IPS-NIHi7 (cell line): ENCODE results near the gene C19orf81.
A peak's percentile ranks its signal among the peaks of the same experiment; 100 is the strongest.

Experiments used
- DNase-seq: peaks from one replicate; pipeline ENCODE4 v3.0.0; 2012; ENCODE audit warnings: mixed read lengths; ENCODE audit errors: extremely low spot score

C19orf81 gene

GRCh38 chr19:50679177-50680125 lies 30.2 kb downstream of the C19orf81 start:
- DNase-seq = peak; percentile 94

- no peak for DNase-seq
Observed at GRCh38 chr19:50686310-50687032, 37.2 kb downstream of the C19orf81 start.

GRCh38 chr19:50688766-50689165 lies 39.5 kb downstream of the C19orf81 start:
- no peak for DNase-seq

DNA sequence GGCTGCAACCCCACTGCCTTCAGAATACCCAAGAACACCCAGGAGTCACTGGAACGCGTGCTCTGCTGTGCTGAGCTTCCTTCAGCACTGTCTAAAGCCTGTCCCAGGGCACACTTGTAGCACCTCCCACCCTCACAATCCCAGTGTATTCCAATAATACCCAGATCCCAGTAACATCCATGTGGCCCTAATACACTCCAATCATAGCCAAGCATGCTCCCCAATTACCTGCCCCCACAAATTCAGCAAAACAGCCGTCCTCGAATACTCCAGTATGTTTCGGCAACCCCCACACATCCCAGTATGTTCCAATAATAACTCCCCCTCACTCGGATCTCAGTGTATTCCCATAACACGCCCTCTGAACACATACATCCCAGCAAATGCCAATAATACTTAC lies 41.2 kb downstream of the C19orf81 start:
- no peak for DNase-seq

DNA sequence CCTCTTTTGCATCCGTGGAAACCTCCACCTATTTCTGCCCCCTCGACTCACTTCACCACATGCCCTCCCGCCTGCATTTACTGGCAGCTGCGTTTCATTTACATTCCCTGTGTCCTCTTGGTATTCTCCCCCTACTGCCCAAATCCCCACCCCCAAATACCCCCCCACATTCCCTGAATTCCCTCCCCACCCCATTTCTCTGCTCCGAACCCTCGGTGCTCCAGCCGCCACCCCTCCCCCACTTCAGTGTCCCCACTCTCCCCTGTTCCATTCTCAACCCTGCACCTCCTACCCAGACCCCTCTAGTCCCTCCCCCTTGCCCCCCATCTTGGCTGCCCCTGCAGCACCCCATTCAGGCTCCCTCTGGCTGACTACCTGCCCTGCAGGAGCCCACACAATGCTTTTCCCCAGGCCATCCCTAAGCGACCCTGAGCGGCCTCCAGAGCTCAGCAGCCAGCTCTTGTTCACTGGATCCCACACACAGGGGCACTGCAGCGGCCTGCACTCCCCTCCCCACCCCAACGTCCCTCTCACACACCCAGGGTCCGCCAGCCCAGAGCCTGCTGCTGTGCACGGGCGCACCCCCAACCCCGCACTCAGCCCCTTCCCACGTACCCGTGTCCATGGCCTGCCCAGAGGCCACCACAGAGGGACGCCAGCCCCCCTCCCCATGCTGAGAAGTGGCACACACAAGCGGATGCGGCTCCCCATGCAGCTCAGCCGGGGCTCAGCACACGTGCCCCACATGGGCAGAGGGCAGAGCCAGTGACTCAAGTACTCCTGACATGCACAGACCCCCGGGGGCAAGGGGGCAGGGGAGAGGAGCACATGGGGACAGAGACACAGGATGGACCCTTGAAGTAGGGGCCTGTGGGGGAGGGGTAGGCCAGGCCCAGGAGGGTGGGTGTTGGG lies 44.1 kb downstream of the C19orf81 start:
- no peak for DNase-seq

DNA sequence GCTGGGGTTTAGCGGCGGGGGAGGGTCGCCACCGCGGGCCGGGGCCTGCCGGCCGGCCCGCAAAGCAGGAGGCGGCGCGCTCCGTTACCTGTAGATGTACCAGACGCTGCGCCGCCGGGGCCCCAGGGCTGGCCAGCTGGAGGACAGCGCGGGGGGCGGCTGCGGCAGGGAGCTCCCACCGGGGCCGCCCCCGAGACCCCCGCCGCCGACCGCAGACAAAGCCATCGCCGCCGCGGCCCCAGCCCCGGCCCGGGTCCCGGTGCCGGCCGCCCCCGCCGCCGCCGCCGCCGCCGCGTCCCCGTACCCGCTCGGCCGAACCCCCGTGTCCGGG lies 45.5 kb downstream of the C19orf81 start:
- DNase-seq = peak; percentile 20

GRCh38 chr19:50695251-50696093 lies 46.2 kb downstream of the C19orf81 start:
- peak; percentile 81 for DNase-seq

GRCh38 chr19:50696094-50696483 lies 46.8 kb downstream of the C19orf81 start:
- no peak for DNase-seq

DNA sequence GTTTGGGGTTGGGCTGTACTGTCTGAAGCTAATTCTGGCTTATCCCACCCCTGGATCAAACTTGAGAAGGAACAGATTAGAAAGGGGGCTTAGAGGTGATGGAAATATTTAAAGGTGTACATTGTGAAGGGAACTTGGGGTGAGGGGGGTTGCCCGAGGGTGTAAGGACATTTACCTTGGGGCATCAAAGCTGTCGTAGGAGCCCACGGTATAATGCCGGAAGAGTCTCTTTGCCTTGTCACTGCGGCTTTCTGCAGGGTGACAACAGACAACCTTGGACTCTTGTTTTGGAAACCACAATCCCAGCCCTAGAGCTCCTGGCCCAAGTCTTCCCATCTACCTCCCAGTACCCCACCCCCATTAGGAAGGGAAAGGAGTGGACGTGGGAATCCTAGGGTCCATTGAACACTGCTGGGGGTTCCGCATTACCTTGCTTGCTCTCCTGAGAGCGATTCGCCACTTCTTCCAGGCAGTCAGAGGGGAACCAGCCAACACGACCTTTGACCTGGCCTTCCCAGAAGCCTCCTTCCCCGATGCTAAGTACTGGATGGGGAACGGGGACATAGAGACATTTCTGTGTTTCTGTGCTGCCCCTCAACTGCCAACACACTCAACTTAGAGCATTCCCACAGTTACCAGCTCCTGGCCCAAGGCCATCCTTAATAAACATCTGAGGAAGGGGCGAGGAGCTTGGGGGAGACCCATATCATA lies 48.3 kb downstream of the C19orf81 start:
- DNase-seq = no peak

DNA sequence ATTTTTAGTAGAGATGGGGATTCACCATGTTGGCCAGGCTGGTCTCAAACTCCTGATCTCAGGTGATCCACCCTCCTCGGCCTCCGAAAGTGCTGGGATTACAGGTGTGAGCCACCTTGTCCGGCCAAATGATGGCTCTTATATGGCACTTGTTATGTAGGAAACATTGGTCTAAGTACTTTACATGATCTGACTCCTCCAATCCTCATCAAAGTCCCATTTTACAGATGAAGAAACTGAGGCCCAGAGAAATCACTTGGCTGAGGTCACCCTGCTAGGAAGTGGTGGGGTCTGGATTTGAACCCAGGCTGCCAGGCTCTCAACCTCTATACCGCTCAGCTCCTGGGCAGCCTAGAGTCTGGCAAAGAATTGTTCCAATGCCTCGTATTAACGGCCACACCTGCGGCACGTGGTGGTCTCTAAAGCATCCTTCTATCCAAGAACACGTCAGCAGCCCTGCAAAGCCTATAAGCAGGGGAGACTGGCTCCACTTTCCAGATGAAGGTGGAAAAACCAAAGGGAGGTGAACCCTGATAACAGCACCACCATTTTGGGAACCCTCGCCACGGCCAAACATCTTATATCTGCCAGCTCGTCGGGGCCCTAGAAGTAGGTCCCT lies 52.2 kb downstream of the C19orf81 start:
- DNase-seq = no peak

- DNase-seq = no peak
Observed at GRCh38 chr19:50702158-50702870, 53.1 kb downstream of the C19orf81 start.

DNA sequence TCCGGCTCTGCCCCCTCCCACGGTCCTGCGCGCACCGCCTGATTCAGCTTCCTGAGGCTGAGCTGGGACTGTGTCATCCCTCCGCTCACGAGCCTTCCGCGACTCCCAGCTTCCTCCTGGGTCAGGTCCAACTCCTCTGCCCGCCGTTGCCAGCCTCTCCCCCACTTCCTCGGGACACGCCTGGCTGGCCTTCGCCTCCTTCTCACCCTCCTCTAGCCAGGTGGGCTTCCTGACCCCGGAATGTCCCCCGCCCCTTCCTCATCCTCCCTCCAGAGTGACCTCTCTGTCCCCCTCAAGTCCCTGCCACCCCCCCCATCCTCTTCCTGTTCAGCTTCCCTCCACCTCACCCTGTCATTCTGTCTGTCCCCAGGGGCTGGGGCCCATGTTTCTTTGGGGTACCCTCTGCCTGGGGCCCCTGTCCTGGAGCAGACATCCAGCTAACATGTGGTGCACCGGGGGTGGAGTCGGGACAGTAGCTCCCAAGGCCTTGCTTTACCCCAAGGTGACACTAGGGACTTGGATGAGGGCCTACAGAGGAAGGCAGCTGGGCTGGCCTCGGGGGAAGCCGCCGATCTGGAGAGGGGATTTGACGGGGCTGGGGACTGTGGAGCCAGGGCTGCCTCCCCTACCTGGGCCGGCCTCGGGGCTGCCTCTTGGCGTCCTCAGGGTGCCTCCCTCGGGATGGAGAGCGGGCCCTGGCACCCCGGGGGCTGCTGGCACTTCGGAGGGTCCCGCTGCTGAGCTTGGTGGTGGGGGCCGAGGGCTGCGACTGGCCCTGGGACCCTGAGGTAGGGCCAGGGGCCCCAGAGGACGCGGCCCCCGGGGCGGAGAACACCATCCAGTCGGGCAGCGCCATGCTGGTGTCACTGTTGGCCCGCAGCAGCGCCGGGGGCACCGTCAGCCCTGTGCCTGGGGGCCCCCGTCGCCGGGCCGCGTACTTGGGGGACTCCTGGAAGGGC lies 53.9 kb downstream of the C19orf81 start:
- DNase-seq = no peak

GRCh38 chr19:50703915-50704796 lies 54.9 kb downstream of the C19orf81 start:
- peak; percentile 71 for DNase-seq

DNA sequence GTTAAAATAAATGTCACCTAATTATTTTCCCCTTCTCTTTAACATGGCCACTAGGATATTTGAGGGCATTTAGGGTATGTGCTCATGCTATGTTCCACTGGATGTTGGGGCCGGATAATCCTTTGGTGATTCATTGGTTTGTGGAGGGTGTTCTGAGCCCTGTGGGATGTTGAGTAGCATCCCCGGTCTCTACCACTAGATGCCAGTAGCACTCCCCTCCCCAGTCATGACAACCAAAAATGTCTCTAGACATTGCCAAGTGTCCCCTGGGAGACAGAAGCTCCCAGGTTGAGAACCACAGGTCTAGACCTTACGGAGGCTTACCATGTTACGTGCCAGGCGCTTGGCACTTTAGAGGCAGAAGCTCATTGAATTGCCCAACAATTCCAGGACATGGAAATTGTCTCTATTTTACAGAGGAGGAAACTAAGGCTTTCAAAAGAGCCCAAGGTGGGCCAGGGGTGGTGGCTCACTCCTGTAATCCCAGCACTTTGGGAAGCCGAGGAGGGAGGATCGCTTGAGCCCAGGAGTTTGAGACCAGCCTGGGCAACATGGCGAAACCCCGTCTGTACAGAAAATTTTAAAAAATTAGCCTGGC lies 56.3 kb downstream of the C19orf81 start:
- peak; percentile 82 for DNase-seq

DNA sequence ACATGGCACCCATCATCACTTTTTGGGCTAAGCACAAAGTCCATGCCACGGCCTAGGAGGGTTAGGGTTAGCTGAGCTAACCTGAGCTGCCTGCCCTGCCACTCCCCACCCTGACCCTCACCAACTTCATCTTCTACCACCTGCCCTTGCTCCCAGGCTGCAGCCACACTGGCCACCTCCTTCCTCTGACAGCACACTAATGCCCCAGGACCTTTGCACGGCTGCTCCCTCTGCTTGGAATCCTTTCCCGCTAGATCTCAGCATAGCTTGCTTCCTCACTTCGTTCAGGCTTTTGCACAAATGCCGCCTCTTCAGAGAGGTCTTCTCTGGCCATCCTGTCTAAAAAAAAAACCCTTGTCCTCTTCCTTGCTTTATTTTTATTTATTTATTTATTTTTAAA lies 57.1 kb downstream of the C19orf81 start:
- no peak for DNase-seq

- DNase-seq = no peak
Observed at GRCh38 chr19:50708179-50708879, 59.1 kb downstream of the C19orf81 start.
